Measurements from ENCODE around the gene NARF.
A peak's percentile ranks its signal among the peaks of the same experiment; 100 is the strongest.
"Not testable (repeated sequence)": the region's sequence is repeated elsewhere in the genome, so short reads cannot be mapped to it uniquely, and the experiment has no call there.

NARF gene

GRCh38 chr17:82446649-82447048 lies 11.9 kb upstream of the NARF start:
- H3K4me3 ChIP-seq (ENCODE audit: low read depth, low read length): no peak overlapping the region
- TF ChIP-seq, protein P1, sequence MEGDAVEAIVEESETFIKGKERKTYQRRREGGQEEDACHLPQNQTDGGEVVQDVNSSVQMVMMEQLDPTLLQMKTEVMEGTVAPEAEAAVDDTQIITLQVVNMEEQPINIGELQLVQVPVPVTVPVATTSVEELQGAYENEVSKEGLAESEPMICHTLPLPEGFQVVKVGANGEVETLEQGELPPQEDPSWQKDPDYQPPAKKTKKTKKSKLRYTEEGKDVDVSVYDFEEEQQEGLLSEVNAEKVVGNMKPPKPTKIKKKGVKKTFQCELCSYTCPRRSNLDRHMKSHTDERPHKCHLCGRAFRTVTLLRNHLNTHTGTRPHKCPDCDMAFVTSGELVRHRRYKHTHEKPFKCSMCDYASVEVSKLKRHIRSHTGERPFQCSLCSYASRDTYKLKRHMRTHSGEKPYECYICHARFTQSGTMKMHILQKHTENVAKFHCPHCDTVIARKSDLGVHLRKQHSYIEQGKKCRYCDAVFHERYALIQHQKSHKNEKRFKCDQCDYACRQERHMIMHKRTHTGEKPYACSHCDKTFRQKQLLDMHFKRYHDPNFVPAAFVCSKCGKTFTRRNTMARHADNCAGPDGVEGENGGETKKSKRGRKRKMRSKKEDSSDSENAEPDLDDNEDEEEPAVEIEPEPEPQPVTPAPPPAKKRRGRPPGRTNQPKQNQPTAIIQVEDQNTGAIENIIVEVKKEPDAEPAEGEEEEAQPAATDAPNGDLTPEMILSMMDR (IDR thresholded peaks at IDR 0.05; ENCODE audit: low read depth, low read length, missing control alignments): no peak
- no peak for DNase-seq (ENCODE audit: low read depth)

GRCh38 chr17:82447876-82448275 lies 10.7 kb upstream of the NARF start:
- TF ChIP-seq, protein P1 (IDR thresholded peaks at IDR 0.05; ENCODE audit: low read depth, low read length, missing control alignments): no peak
- peak overlapping the region; percentile 38 for H3K4me3 ChIP-seq (ENCODE audit: low read depth, low read length)
- no peak for DNase-seq (ENCODE audit: low read depth)

DNA sequence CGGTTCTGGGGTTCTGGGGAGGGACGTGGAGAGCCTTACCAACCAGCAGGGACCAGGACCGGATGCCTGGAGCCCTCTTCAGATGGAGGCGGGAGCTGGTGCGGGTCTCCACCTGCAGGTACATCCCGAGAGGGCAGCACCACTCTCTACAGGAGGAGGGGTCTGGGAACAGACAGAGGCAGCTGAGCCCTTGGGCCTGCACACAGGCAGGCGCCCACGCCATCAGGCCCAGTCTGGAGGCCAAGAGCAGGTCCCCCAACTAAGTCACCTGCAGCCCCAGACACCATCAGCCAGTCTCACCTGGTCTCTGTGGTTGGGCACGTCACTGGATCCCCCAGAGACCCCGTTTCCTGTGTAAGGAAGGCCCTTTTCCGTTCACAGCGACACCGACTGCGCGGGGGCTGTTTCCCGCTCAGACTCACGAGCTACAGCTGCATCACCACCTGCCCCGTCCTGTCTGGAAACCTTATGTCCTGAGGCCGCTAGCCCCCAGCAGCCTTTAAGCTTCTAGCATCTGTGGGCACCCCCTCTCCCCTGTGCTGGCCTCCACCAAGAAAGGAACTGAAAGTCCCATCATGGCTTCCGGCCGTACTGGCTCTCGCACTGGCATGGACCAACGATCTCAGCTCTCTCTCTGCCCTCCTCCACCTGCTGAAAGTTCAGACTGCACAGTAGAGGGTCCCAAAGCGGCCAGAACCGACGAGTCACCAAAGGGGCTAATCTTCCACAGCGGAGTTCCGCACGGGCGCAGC lies 9.2 kb upstream of the NARF start:
- peak; percentile 75 for DNase-seq (ENCODE audit: low read depth)
- TF ChIP-seq, protein P1 (IDR thresholded peaks at IDR 0.05; ENCODE audit: low read depth, low read length, missing control alignments): no peak
- H3K4me3 ChIP-seq (ENCODE audit: low read depth, low read length): peak overlapping the region; percentile 59

DNA sequence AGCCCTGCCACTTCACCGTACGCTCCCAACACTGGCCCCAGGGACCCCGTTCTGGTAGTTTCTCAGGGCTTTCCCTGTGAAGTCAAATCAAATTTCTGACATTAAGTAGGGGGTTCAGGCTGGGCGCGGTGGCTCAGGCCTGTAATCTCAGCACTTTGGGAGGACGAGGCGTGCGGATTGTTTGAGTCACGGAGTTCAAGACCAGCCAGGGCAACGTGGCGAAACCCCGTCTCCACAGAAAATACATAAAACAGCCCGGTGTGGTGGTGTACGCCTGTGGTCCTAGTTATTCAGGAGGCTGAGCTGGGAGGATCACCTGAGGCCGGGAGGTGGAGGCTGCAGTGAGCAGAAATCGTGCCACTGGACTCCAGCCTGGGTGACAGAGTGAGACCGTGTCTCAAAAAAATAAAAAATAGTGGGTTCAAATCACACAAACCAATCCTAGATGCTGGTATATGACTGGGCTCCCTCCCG lies 8.6 kb upstream of the NARF start:
- TF ChIP-seq, protein P1 (IDR thresholded peaks at IDR 0.05; ENCODE audit: low read depth, low read length, missing control alignments): no peak
- peak overlapping the region; percentile 59 for H3K4me3 ChIP-seq (ENCODE audit: low read depth, low read length)
- no peak for DNase-seq (ENCODE audit: low read depth)

GRCh38 chr17:82450357-82451106 lies 8.0 kb upstream of the NARF start, which contains the start of gene CYBC1:
CYBC1 (minus strand) TSS chr17:82450752; CDS start chr17:82449254, 1,498 bp downstream.
- TF ChIP-seq, protein P1 (IDR thresholded peaks at IDR 0.05; ENCODE audit: low read depth, low read length, missing control alignments): no peak
- H3K4me3 ChIP-seq (ENCODE audit: low read depth, low read length): peak within 1 kb of the TSS; percentile 59
- peak; percentile 80 for DNase-seq (ENCODE audit: low read depth)

- TF ChIP-seq, protein P1 (IDR thresholded peaks at IDR 0.05; ENCODE audit: low read depth, low read length, missing control alignments): no peak
- no peak for DNase-seq (ENCODE audit: low read depth)
- H3K4me3 ChIP-seq (ENCODE audit: low read depth, low read length): no peak overlapping the region
Measured at GRCh38 chr17:82452162-82452561, 6.4 kb upstream of the NARF start.

DNA sequence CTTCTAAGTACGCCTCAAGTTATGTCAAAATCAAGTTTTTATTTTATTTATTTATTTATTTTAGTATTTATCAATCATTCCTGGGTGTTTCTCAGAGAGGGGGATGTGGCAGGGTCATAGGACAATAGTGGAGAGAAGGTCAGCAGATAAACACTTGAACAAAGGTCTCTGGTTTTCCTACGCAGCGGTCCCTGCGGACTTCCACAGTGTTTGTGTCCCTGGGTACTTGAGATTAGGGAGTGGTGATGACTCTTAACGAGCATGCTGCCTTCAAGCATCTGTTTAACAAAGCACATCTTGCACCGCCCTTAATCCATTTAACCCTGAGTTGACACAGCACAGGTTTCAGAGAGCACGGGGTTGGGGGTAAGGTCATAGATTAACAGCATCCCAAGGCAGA lies 5.4 kb upstream of the NARF start:
- not testable (repeated sequence) for DNase-seq (ENCODE audit: low read depth); H3K4me3 ChIP-seq (ENCODE audit: low read depth, low read length)

DNA sequence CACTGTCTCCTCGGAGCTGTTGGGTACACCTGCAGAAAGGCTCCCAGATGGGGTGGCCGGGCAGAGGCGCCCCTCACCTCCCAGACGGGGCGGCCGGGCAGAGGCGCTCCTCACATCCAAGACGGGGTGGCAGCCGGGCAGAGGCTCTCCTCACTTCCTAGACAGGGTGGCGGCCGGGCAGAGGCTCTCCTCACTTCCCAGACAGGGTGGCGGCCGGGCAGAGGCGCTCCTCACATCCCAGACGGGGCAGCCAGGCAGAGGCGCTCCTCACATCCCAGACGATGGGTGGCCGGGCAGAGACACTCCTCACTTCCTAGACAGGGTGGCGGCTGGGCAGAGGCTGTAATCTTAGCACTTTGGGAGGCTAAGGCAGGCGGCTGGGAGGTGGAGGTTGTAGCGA lies 4.8 kb upstream of the NARF start:
- H3K4me3 ChIP-seq (ENCODE audit: low read depth, low read length); DNase-seq (ENCODE audit: low read depth): not testable (repeated sequence)
